Activated CD8-positive, alpha-beta memory T cell treated with anti-CD3 and anti-CD28 coated beads for 24 hours (primary cell): ENCODE data around the gene NT5DC3.
"Not testable (repeated sequence)": the region's sequence is repeated elsewhere in the genome, so short reads cannot be mapped to it uniquely, and the experiment has no call there.

Experiments
- DNase-seq: peaks from one replicate; pipeline ENCODE4 v3.0.0-alpha.2; 2020

Gene NT5DC3

DNA sequence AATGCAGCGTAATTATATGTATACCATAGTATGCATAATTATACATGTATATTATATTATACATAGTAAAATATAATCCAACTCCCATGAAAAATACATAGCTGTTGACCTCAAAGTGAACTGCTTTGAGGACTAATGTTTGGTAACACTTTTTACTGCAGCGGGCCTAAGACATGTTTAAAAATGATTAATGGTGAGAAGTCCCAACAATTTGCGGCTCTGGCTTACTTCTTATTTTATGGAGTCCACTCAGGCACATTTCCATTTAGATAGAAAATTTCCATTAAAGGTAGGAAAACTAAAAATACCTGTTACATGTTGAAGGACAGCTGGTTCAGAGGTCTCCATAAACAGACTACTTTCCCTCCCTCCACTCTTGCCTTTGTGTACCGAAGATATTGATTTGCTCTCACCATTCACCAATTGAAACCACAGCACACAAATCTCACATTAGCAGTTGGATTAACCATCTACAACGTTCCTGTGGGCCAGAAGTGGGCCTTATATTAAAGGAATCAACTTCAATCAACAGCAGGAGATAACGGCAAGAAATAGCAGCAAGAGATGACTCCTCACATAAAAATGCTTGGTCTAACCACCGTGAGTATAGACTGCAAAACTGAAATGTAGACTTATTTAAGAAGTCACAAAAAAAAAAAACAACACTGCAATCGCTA, 14.1 kb upstream of the NT5DC3 start:
- no peak for DNase-seq

DNA sequence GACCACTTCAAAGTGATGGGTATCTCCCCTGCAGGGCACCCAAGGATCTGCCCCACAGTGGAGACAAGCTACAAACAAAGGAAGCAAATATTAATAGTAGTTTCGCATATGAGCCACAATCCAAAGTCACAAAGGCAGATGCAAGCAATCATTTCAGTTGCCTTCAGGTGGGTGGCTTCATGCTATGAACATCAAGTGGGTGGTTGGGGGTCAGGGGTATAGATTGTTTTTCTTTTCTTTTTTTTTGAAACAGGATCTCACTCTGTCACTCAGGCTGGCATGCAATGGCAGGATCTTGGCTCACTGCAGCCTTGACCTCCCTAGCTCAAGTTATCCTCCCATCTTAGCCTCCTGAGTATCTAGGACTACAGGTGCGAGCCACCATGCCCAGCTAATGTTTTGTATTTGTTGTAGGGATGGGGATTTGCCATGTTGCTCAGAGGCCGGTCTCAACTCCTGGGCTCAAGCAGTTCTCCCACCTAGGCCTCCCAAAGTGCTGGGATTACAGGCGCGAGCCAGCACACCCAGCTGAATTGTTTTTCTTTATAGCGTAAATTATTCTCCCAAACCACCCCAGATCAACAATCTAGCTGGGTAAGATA, 13.4 kb upstream of the NT5DC3 start:
- no peak for DNase-seq

DNA sequence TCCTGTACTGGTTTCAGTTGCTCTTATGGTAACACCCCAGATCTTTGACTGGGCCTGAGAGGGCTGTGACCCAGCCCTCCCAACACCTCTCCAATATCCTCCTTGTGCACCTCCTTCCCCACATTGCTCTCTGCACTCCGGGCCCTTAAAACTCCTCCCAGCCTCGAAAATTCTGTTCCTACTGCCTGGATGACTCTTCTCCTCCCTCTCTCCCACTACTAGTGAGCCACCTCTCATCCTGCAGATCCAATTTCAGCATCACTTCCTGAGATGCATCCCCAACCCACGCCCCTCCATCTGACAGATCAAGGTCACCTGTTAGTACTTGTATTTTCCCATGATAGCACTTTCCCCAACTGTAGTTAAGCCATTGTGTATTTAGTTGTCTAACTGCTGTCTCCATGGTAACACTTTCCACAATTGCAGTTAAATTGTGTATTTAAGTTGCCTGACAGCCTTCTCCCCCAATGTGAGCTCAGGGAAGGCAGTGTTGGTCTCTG, 11.5 kb upstream of the NT5DC3 start:
- DNase-seq, result no peak

DNA sequence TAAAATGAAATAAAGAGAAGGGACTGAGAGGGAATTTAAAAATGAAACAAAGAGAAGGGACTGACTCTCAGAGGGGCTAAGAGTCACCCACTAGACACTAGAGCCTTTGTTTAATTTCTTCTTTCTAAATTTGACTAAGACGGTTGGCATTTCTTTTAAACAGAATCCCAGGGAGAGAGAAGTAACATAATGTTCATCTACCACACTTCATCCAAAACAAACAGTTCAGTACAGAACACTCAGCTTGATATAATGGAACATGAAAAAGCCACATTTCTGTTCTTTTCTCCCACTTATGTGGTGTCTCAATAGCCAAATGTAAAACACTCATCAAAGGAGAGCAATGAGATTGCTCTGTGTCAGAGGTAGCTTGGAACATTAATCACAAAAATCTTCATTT, 10.1 kb upstream of the NT5DC3 start:
- DNase-seq, result no peak

DNA sequence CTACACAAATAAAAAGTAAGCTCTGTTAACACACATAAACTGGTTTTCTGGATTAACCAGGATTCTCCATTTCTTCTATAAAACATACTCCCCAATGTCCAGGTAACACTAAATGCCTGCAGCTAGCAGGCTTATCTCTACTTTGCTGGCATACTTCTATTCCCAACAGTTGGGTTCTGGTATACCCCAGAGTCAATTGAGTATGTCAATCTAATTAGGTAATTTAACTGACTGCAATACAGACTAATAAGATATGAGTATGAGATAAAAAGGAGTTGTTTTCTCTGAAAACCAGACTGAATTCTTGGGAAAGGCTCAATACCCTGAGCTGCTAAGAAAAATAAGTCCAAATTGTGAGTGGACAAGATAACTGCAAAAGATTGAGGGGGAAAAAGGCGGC, 9.4 kb upstream of the NT5DC3 start:
- DNase-seq, result no peak

DNA sequence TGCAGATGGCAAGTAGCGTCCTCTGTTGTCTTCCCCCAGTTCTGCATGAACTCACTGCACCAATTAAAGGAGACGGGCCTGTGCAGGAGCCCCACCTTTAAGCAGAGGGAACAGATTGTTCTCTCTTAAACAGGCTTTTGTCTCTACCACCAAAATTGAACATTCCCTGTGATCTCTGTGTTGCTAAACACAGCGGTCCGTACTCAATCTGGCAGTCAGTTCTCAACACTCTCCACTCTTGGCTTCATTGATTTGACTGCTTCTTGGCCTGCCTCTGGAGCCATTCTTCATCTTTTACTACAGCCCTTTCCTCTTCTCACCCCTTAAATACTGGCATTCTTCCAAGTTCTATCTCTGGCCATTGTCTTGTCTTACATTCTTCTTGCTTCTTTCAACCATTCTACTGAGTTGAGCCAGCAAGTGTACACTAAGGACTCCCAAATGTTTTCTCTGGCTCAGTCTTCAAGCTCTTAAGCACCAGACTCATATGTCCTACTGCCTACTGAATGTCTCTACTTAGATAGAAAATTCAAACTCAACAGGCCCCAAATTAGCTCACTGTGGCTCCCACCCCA, 8.0 kb upstream of the NT5DC3 start:
- no peak for DNase-seq

DNA sequence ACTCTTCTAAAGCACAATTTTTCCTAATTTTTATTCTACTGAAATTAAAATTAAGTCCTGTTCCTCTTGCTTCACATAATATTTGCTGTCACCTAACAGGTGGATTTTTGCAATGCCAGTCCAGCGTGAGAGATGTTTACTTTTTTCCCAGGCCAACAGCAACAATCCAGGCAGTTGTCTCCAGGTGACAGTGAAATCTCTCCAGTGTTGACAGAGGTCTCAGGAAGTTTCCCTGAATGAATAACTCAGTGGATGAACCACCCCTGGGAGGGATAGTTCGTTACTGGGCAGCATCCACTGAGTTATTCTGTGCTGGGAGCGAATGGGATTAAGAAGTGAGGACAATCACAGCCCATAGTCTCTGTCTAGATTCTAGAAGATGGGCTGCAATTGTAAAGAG, 7.1 kb upstream of the NT5DC3 start:
- no peak for DNase-seq

DNA sequence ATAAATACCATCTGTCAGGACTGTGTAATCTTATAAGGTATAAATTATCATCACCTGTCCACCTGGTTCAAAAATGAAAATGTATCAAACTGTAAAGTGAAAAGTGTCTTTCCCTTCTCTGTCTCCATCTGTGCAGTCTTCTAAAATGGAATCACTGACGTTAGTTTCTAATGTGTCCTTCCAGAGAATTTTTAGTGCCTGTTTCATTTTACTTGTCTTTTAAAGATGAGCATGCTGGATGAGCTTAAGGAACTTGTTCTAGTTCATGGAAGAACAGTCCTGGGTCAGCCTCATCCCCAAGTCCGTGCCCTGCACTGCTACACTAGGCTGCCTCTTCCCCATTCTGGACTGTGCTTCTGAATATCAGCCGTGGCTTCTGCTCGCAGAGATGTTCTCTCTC, 5.4 kb upstream of the NT5DC3 start:
- no peak for DNase-seq

DNA sequence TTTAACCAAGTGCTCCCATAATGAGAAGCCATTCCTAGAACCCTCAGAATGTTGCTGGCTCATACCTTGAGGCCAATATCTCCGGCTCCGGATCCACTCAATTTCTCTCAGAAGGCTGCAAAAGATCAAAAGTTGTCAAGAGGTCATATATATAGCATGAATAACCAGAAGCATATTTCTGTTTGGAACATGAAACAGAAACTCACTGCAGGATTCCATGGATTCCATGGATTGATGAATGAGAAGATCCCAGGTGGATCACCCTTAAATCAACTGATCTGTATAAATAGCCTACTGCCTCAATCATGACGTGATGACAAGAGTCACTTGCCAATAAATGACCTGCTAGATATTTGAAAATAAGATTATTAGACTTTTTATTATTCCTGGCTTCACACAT, 3.3 kb upstream of the NT5DC3 start:
- no peak for DNase-seq

DNA sequence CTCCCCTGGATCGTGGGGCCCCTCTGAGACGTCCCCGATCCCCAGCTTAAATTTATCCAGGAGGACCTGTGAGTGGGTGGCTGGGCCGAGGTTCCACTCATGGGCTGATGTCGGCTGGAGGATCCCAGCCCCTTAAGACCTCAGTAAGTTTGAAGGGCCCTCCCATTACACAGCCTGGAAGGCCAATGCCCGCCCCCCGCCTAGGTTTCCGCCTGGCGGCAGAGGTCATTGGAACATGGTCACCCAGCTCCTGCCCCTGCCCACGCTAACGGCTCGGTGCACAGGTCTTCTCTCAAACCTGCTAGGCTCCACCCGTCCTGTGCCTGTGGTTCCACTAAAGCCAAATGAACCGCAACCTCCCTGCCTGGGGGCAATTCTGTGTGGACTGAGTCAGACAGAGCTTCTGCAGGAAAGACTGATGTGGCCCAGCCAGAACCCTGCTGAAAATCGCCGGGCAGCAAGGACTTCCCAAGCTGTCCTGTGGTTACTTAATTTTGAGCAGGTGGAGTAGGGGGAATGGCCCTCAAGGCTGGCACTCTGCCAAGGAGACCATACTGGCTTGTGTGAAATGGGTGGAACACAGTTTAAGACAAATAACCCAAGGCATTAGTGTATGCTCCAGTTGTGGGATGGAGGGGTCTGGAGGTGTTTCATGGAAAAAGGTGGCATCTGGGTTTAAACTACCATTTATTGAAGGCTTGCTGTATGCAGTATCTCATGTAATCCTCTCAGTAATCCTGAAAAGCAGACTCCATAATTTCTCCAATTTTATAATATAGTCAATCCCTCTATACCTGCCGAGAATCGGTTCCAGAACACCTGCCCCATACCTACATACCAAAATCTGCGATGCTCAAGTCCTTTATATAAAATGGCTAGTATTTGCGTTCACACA, 903 bp upstream of the NT5DC3 start:
- DNase-seq, result peak; percentile 75

DNA sequence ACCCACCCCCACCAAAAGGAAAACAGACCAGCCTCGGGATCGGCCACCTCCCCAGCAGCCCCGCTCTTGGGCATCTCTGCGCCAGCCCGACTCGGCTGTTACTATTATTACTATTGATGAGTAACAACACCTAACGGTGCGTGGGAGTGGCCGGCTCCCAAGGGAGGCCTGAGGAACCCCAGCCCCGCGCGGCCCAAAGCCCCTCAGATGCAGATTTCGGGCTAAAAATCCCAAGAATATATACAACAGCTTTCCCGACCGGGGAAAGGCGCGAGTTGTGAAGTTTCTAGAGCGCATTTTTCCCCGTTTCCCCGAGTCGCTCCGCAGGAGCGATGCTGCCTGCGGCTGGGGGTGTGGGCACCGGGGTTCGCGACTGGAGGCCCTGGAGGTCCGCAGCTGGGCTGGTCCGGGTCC, 565 bp downstream of the NT5DC3 start:
- no peak for DNase-seq

DNA sequence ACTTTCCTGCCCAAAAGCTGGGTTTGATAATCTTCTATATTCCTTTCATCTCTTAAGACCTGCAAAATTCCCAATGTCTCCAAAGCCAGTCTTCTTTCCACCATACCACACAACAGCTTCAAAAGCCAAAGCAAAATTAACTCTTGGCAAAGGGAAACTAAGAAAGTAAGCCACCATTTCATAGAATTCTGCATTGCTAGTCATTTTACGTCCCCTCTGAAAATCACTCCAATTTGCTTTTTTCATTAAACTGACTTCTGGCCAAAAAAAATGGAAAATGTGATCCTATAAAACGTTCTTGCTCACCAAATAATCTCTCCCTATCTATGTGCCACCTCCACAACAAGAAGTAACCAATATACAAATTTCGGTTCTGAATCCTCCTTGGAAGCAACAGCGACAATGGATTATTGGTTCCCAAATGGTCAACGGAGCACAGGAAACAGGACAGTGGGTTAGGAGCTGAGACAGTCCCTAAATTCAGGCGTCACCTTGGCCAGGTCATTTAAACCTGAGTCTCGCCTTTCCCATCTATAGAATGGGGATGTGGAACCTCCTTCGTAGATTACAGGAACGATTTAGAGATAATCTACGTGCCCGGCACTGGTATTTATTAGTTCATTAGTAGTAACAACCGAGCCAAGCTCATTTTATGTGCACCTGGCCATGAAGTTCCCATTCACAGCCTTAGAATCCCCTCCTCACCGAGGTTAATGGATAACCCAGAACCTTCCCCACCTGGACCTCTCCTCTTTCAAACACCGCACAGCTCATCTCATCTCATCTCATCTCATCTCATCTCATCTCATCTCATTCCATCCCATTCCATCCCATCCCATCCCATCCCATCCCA, 1.2 kb downstream of the NT5DC3 start:
- DNase-seq, result no peak

DNA sequence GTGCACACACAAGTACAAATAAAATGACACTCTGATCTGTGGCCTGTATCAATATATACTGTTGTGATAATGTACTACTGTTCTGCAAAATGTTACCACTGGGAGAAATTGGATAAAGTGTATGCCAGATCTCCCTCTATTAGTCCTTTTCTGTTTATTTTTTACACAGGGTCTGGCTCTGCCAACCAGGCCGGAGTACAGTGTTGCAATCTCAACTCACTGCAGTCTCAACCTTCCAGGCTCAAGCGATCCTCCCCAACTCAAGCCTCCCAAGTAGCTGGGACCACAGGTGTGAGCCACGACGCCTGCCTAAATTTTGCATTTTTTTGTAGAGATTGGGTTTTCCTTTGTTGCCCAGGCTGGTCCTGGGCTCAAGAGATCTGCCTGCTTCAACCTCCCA, 1.9 kb downstream of the NT5DC3 start:
- no peak for DNase-seq

DNA sequence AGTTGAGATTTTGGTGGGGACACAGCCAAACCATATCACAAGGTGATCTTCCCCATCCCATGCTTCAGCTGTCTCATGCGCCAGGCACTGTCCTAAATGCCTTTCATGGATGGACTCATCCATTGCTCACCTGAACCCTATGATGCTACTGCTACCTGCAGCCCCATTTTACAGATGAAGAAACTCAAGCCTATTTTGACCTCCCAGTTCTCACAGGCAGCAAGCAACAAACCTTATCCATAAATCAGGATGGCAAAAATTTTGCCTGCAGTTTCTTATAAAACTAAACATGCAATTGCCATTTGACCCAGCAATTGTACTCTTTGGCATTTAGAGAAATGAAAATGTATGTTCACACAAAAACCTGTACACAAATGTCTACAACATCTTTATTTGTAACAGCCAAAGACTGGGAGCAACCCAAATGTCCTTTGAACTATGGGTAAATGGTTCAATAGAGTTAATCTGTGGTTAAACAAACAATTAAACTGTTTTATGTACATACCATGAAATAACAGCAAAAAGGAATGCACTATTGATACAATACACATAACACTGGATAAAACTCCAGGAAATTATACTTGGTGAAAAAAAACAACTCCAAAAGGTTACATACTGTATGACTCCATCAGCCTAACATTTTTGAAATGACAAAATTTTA, 2.6 kb downstream of the NT5DC3 start:
- no peak for DNase-seq

DNA sequence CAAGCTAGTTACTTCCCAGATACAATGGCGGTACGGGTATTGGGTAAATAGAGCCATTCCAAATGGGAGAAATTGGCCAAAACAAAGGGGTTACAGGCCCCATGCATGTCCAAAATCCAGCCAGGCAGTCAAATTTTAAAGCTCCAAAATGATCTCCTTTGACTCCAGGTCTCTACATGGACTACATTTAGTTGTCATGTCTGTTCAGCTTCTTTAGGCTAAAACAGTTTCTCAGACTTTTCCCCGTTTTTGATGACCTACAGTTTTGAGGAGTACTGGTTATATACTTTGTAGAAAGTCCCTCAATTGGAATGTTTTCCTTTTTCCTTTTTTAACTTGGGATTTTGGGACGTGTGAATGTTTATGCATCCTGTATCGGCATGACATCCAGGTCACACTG, 4.7 kb downstream of the NT5DC3 start:
- no peak for DNase-seq

DNA sequence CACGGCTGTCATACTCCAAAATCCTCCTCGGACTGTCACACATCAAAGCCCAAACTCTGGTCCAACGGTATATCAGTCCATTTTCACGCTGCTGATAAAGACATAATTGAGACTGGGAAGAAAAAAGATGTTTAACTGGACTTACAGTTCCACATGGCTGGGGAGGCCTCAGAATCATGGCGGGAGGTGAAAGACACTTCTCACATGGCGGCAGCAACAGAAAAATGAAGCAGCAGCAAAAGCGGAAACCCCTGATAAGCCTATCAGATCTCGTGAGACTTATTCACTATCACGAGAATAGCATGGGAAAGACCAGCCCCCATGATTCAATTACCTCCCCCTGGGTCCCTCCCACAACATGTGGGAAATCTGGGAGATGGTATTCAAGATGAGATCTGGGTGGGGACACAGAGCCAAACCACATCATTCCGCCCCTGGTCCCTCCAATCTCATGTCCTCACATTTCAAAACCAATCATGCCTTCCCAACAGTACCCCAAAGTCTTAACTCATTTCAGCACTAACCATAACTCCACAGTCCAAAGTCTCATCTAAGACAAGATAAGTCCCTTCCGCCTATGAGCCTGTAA, 5.2 kb downstream of the NT5DC3 start:
- not testable (repeated sequence) for DNase-seq

DNA sequence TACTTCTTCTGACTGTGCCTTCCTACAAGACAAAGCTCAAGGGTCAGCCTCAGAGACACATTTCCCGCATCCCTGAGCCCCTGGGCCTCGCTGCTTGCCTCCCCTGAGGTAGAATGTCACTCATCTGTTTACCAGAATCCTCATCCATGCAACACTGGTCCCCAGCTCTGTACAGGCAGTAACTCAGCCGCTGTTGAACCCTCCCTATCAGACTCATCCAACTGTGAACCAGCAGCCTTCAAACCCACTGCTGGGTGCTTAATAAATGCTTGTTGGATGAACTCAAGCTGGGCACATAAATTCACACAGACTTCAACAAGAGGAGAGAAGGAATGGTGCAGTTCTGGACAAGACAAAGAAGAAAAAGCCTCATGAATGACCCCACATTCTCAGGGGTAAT, 6.1 kb downstream of the NT5DC3 start:
- no peak for DNase-seq

DNA sequence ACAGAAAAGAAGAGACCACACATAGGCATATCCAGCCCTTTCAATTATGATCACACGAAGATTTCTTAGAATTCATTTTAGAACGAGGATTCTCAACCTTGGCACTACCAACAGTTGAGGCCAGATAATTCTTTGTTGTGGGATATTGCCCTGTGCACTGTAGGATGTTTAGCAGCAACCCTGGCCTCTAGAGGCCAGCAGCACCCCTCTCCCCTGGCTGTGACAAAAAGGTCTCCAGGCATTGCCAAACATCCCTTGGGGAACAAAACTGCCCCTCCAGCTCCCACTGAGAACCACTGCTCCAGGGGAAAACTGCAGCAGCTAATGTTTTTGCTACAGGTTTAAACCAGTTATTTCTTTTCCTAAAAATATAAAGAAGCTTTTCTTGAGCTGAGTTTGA, 7.1 kb downstream of the NT5DC3 start:
- no peak for DNase-seq

DNA sequence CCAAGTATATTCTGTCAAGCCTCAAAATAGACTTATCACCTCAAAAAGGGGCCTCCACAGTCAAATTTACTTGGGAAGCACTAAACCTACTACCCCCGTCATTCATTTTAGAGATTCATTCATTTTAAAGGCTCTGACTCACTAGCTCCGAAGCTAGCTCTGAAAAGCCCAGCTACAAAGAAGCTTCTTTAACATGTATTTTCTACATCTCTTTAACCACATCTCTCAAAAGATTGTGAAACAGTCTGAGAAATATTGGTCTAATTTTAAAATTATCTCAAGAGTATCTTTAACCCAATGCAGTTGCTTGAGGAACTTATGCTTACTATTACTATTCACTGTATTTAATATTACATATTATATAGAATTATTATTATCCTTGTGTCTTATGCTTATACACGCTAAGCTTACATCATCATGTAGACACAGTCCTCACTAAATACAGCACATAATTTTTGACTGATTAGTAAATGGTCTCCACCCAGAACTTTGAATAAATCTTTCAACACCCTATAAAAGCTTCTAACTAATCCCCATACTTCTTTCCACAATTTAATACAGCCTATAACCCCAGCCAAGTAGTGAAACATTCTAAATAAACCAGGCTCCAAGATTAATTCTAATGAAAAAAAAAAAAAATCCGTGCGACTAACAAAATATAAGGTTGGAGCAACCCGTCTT, 7.8 kb downstream of the NT5DC3 start:
- DNase-seq, result no peak

DNA sequence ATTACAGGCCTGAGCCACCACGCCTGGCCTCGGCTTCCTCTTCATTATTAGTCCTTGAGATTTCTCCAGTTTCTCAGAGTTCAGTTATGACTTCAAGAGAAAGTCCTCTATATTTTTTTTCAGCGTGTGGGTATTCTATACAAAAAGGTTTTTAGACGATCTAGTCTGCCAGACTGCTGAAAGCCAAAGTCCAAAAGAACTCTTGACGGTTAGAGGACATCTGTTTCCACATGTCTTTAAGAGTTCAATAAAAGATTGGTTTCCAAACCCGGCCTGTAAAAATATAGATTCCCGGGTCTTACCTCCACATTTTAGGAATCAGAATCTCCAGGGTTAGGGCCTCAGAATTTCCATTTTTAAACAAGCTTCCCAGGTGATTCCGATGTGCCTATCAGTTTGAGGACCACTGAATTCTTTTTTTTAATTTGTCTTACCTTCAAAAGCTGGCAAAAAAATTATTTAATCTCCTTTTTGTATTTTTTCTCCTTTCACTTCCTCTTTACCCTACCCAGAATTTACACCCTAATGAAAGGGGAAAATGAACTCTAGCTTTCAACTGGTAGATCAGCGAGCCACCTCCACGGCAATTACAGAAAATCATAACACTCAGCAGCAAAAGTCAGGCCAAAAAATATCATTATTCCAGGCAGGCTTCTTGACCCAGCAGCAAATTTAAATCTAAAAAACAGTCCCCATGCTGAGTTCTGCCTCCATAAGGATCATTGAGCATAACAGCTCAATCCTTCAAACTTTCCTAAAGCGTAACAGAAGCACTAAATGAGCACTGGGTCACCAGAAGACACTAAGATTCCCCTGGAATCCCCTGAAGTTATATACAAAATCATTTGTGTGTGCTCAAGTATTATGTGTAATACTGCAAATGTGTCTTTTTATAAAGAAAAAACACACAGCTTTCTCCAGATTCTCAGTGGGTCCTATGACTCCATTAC, 8.7 kb downstream of the NT5DC3 start:
- DNase-seq, result no peak
